Choroid plexus epithelial cell (primary cell): ENCODE data around the gene AASDH.

Experiments
- DNase-seq: peaks from one replicate; pipeline ENCODE4 v3.0.0-alpha.2; 2010; ENCODE audit warnings: low read depth
- H3K4me3 ChIP-seq: 2 replicates; pipeline ENCODE4 v1.5.1; 2011; ENCODE audit warnings: low read depth, mild to moderate bottlenecking, control low read depth, low read length, moderate library complexity
- CTCF ChIP-seq: conservative IDR thresholded peaks from 2 replicates; pipeline ENCODE4 v1.5.1; 2011; ENCODE audit warnings: low read depth, mild to moderate bottlenecking, control low read depth, inconsistent platforms, low read length, moderate library complexity

Gene AASDH

GRCh38 chr4:56400560-56400959, 13.3 kb upstream of the AASDH start:
- TF ChIP-seq CTCF: no peak
- no peak overlapping the region for H3K4me3 ChIP-seq
- DNase-seq: no peak

- TF ChIP-seq CTCF: no peak
- no peak overlapping the region for H3K4me3 ChIP-seq
- no peak for DNase-seq
These were observed 4.0 kb upstream of the AASDH start for GRCh38 chr4:56391270-56391669.

GRCh38 chr4:56389558-56389957, 2.3 kb upstream of the AASDH start:
- TF ChIP-seq CTCF: no peak
- no peak for DNase-seq
- no peak overlapping the region for H3K4me3 ChIP-seq

GRCh38 chr4:56388306-56388705, 1.0 kb upstream of the AASDH start:
- TF ChIP-seq CTCF: no peak
- DNase-seq: no peak
- peak overlapping the region; percentile 71 for H3K4me3 ChIP-seq

GRCh38 chr4:56386091-56386490, 1.2 kb downstream of the AASDH start:
- no peak for DNase-seq
- TF ChIP-seq CTCF: no peak
- peak overlapping the region; percentile 26 for H3K4me3 ChIP-seq

- no peak for TF ChIP-seq CTCF
- no peak for DNase-seq
- no peak overlapping the region for H3K4me3 ChIP-seq
These were observed 11.8 kb downstream of the AASDH start for GRCh38 chr4:56375458-56375857.

GRCh38 chr4:56374956-56375355, 12.3 kb downstream of the AASDH start:
- no peak for TF ChIP-seq CTCF
- H3K4me3 ChIP-seq: no peak overlapping the region
- DNase-seq: no peak
